Stimulated activated effector memory CD8-positive, alpha-beta T cell treated with anti-CD3 and anti-CD28 coated beads, Interleukin-12 subunit alpha, Interleukin-12 subunit beta, amount 100 ng/mL, for 72 hours (primary cell): Measurements from ENCODE around the gene CGB7.
"Not testable (repeated sequence)": the region's sequence is repeated elsewhere in the genome, so short reads cannot be mapped to it uniquely, and the experiment has no call there.

Experiments
- ATAC-seq: fragments of 150-1000 bp; cut with Tn5 transposase; 2 replicates; pipeline ENCODE4 v1.10.0; 2021
- DNase-seq, 2 donors: peaks; one replicate each; pipeline ENCODE4 v3.0.0; 2021 to 2022; ENCODE audit warnings: low spot score in 2 of 2
- H3K27ac Mint-ChIP-seq: one replicate; pipeline ENCODE4 v1.8.0; 2022; ENCODE audit warnings: mild to moderate bottlenecking, mixed read lengths
- H3K36me3 Mint-ChIP-seq: one replicate; pipeline ENCODE4 v1.8.0; 2022; ENCODE audit warnings: mild to moderate bottlenecking, mixed read lengths
- H3K4me1 Mint-ChIP-seq: one replicate; pipeline ENCODE4 v1.8.0; 2022; ENCODE audit warnings: mixed read lengths
- H3K4me3 Mint-ChIP-seq: one replicate; pipeline ENCODE4 v1.8.0; 2022; ENCODE audit warnings: mild to moderate bottlenecking, mixed read lengths
- H3K9me3 Mint-ChIP-seq: one replicate; pipeline ENCODE4 v1.8.0; 2022; ENCODE audit warnings: mixed read lengths

The CGB7 gene

DNA sequence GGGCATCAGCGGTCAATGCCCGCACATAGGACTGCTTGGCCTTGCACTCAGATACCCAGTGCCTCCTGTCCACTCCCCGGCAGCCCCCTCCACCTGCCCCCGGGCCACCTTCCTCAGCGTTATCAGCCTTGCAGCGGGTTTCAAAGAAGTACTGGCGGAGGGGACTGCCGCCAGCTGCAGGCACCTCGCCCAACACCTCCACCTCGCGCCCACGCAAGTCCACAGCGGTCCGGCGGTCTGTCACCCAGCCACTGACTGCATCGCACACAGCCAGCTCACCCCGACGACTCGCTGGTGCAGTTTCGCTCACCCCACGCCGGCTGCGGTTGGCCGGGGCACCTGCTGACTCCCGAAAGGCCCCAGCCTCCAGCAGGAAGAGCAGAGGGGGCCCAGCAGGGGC lies 3.9 kb upstream of the CGB7 start:
- DNase-seq (no peak), ATAC-seq (peak; percentile 61)
- peaks cover 30% of the 10 kb centered on the region for H3K4me1 Mint-ChIP-seq
- no peak overlapping the region for H3K4me3 Mint-ChIP-seq
- no peak overlapping the region for H3K27ac Mint-ChIP-seq
- no peaks in the 10 kb centered on the region for H3K36me3 Mint-ChIP-seq
- H3K9me3 Mint-ChIP-seq = no peaks in the 10 kb centered on the region

- Mint-ChIP-seq H3K4me1 (peaks cover 34% of the 10 kb centered on the region), H3K36me3 (no peaks in the 10 kb centered on the region), H3K4me3 (no peak overlapping the region), H3K27ac (no peak overlapping the region), H3K9me3 (no peaks in the 10 kb centered on the region)
- no peak for DNase-seq
- no peak for ATAC-seq
Measured at GRCh38 chr19:49061000-49061399, 3.5 kb upstream of the CGB7 start.

- DNase-seq (no peak), ATAC-seq (no peak)
- Mint-ChIP-seq H3K27ac (no peak overlapping the region), H3K9me3 (no peaks in the 10 kb centered on the region), H3K4me1 (peaks cover 35% of the 10 kb centered on the region), H3K4me3 (no peak overlapping the region), H3K36me3 (no peaks in the 10 kb centered on the region)
Measured at GRCh38 chr19:49059053-49059452, 1.5 kb upstream of the CGB7 start.

- DNase-seq = no peak
- Mint-ChIP-seq H3K36me3 (no peaks in the 10 kb centered on the region), H3K9me3 (no peaks in the 10 kb centered on the region), H3K4me1 (peaks cover 35% of the 10 kb centered on the region), H3K27ac (no peak overlapping the region), H3K4me3 (peak overlapping the region; percentile 88)
- no peak for ATAC-seq
Measured at GRCh38 chr19:49058562-49058961, 1.0 kb upstream of the CGB7 start.

GRCh38 chr19:49056902-49057596 lies 500 bp downstream of the CGB7 start:
- not testable (repeated sequence) for ATAC-seq

GRCh38 chr19:49056101-49056901 lies 1.2 kb downstream of the CGB7 start:
- H3K27ac Mint-ChIP-seq = no peak overlapping the region
- H3K9me3 Mint-ChIP-seq = no peaks in the 10 kb centered on the region
- ATAC-seq = peak; percentile 84
- H3K4me1 Mint-ChIP-seq = peaks cover 35% of the 10 kb centered on the region
- H3K36me3 Mint-ChIP-seq = no peaks in the 10 kb centered on the region
- peak overlapping the region; percentile 88 for H3K4me3 Mint-ChIP-seq
- DNase-seq = peak; percentile 49 to 82

More at GRCh38 chr19:49056902-49057596, 500 bp downstream of the CGB7 start:
- H3K36me3 Mint-ChIP-seq, H3K9me3 Mint-ChIP-seq, DNase-seq: not testable (repeated sequence)
- H3K4me3 Mint-ChIP-seq = peak overlapping the region; percentile 88
- peaks cover 35% of the 10 kb centered on the region for H3K4me1 Mint-ChIP-seq
- peak overlapping the region; percentile 74 for H3K27ac Mint-ChIP-seq

- DNase-seq, H3K27ac Mint-ChIP-seq, H3K9me3 Mint-ChIP-seq, H3K36me3 Mint-ChIP-seq, ATAC-seq, H3K4me3 Mint-ChIP-seq, H3K4me1 Mint-ChIP-seq: not testable (repeated sequence)
Measured at GRCh38 chr19:49050376-49051033, 7.0 kb downstream of the CGB7 start.

- H3K36me3 Mint-ChIP-seq, ATAC-seq, H3K4me3 Mint-ChIP-seq: not testable (repeated sequence)
Measured at GRCh38 chr19:49049834-49050233, 7.7 kb downstream of the CGB7 start.

GRCh38 chr19:49049011-49049410 lies 8.5 kb downstream of the CGB7 start, which contains the start of gene CGB8:
TSS of gene CGB8 (minus strand) at chr19:49049111. CDS start at chr19:49048739, 372 bp downstream.
- H3K36me3 Mint-ChIP-seq, DNase-seq, H3K27ac Mint-ChIP-seq, H3K9me3 Mint-ChIP-seq, H3K4me3 Mint-ChIP-seq, H3K4me1 Mint-ChIP-seq, ATAC-seq: not testable (repeated sequence)

More at GRCh38 chr19:49049834-49050233, 7.7 kb downstream of the CGB7 start:
- H3K4me1 Mint-ChIP-seq, H3K9me3 Mint-ChIP-seq, DNase-seq, H3K27ac Mint-ChIP-seq: not testable (repeated sequence)

GRCh38 chr19:49043548-49043947 lies 14.0 kb downstream of the CGB7 start, which contains the start of gene CGB5:
TSS of gene CGB5 (plus strand) at chr19:49043848. CDS start at chr19:49044210, 362 bp downstream.
- not testable (repeated sequence) for DNase-seq, H3K27ac Mint-ChIP-seq, H3K9me3 Mint-ChIP-seq, ATAC-seq, H3K36me3 Mint-ChIP-seq, H3K4me1 Mint-ChIP-seq, H3K4me3 Mint-ChIP-seq

DNA sequence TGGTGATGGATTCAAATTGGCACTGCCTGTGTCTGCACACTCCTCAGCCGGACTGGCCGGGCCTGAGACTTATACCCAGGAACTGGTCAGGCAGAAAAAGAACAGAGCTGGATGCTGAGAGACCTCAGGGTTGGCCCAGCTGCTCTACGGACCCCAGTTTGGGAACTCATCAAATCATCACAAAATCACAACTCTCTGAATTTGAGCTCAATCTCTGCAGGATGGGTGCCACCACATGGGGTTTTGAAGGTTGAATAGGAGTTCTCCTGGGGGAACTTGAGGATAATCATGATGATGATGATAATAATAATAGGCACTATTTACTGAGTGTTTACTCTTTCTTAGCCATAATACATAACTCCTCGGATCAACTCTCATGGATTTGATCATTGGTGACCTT lies 14.9 kb downstream of the CGB7 start:
- H3K4me1 Mint-ChIP-seq, H3K4me3 Mint-ChIP-seq, DNase-seq, ATAC-seq, H3K9me3 Mint-ChIP-seq, H3K27ac Mint-ChIP-seq, H3K36me3 Mint-ChIP-seq: not testable (repeated sequence)

DNA sequence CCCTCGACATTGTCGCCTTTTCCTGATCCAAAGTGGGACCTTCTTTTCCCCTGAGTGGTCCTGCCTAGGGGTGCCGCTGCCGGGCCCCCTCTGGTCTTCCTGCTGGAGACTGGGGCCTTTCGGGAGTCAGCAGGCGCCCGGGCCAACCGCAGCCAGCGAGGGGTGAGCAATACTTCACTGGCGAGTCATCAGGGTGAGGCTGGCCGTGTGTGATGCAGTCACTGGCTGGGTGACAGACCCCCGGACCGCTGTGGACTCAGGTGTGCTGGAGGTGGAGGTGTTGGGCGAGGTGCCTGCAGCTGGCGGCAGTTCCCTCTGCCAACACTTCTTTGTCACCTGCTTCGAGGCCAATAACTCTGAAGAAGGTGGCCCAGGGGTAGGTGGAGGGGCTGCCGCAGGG lies 15.4 kb downstream of the CGB7 start:
- no peaks in the 10 kb centered on the region for H3K4me1 Mint-ChIP-seq
- H3K27ac Mint-ChIP-seq = no peak overlapping the region
- DNase-seq (no peak), ATAC-seq (no peak)
- H3K36me3 Mint-ChIP-seq = no peaks in the 10 kb centered on the region
- no peak overlapping the region for H3K4me3 Mint-ChIP-seq
- no peaks in the 10 kb centered on the region for H3K9me3 Mint-ChIP-seq

DNA sequence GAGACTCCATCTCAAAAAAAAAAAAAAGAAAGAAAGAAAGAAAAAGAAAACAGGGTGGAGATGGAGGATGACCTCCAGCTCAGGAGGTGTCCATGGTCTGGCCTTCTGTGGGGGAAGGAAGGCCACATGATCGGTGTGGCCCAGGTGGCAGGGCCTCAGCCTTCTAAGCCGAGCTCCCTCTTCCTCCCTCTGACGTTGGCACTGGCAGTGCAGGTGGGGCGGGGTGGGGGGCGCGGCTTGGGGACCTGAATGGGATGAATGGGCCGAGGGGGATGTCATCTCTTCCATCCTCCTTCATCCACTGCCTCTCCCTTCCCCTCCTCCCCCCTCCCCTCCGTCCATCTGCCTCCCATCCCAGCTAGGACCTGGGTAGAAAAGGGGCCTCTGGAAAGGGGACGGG lies 17.8 kb downstream of the CGB7 start:
- H3K9me3 Mint-ChIP-seq, H3K4me3 Mint-ChIP-seq, H3K4me1 Mint-ChIP-seq, ATAC-seq, DNase-seq, H3K27ac Mint-ChIP-seq, H3K36me3 Mint-ChIP-seq: not testable (repeated sequence)

- H3K9me3 Mint-ChIP-seq, H3K4me1 Mint-ChIP-seq, H3K27ac Mint-ChIP-seq, H3K36me3 Mint-ChIP-seq, DNase-seq, H3K4me3 Mint-ChIP-seq: not testable (repeated sequence)
- ATAC-seq = peak; percentile 57
Measured at GRCh38 chr19:49038557-49039276, 18.8 kb downstream of the CGB7 start.

- not testable (repeated sequence) for H3K27ac Mint-ChIP-seq, H3K4me3 Mint-ChIP-seq, DNase-seq, H3K4me1 Mint-ChIP-seq, H3K9me3 Mint-ChIP-seq, ATAC-seq, H3K36me3 Mint-ChIP-seq
Measured at GRCh38 chr19:49038111-49038510, 19.4 kb downstream of the CGB7 start.
